Measurements from ENCODE around the gene RNU5B-1.
"Not testable (repeated sequence)": the region's sequence is repeated elsewhere in the genome, so short reads cannot be mapped to it uniquely, and the experiment has no call there.

Gene RNU5B-1

DNA sequence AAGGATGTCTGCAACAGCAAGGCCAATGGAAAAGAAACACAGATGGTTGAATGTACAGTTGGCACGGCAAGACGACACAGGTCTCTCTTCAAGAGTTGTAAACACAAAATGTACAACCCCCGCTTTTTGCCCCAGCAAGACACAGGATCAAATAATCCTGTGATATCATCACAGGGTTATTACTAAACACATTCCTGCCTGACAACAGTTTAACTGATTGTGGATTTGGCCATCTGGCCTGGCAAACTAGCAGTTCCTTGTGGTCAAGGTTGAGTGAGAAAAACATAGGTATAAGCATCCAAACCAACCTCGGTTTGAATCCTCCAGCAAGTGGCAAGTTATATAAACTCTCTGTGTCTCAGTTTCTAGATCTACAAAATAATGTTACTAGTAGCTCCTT, 41.2 kb upstream of the RNU5B-1 start:
- in situ Hi-C loops (cut with MboI; ENCODE audit: low pct_unique_long_range_greater_than_20kb, low sequenced_read_pairs, unreplicated experiment), result no loop called here
- no peak for DNase-seq (ENCODE audit: low spot score)
- TF ChIP-seq, protein P1, sequence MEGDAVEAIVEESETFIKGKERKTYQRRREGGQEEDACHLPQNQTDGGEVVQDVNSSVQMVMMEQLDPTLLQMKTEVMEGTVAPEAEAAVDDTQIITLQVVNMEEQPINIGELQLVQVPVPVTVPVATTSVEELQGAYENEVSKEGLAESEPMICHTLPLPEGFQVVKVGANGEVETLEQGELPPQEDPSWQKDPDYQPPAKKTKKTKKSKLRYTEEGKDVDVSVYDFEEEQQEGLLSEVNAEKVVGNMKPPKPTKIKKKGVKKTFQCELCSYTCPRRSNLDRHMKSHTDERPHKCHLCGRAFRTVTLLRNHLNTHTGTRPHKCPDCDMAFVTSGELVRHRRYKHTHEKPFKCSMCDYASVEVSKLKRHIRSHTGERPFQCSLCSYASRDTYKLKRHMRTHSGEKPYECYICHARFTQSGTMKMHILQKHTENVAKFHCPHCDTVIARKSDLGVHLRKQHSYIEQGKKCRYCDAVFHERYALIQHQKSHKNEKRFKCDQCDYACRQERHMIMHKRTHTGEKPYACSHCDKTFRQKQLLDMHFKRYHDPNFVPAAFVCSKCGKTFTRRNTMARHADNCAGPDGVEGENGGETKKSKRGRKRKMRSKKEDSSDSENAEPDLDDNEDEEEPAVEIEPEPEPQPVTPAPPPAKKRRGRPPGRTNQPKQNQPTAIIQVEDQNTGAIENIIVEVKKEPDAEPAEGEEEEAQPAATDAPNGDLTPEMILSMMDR (IDR thresholded peaks at IDR 0.05; ENCODE audit: extremely low read depth, insufficient read depth, missing control alignments), result no peak

GRCh38 chr15:65264863-65265430, 39.5 kb upstream of the RNU5B-1 start:
- in situ Hi-C loops (cut with MboI; ENCODE audit: low pct_unique_long_range_greater_than_20kb, low sequenced_read_pairs, unreplicated experiment), result no loop called here

GRCh38 chr15:65266469-65266868, 38.0 kb upstream of the RNU5B-1 start:
- DNase-seq (ENCODE audit: low spot score), result no peak
- TF ChIP-seq, protein P1 (IDR thresholded peaks at IDR 0.05; ENCODE audit: extremely low read depth, insufficient read depth, missing control alignments), result no peak
- in situ Hi-C loops (cut with MboI; ENCODE audit: low pct_unique_long_range_greater_than_20kb, low sequenced_read_pairs, unreplicated experiment), result no loop called here

More at GRCh38 chr15:65264863-65265430, 39.5 kb upstream of the RNU5B-1 start:
- TF ChIP-seq, protein P1 (IDR thresholded peaks at IDR 0.05; ENCODE audit: extremely low read depth, insufficient read depth, missing control alignments), result no peak
- no peak for DNase-seq (ENCODE audit: low spot score)

DNA sequence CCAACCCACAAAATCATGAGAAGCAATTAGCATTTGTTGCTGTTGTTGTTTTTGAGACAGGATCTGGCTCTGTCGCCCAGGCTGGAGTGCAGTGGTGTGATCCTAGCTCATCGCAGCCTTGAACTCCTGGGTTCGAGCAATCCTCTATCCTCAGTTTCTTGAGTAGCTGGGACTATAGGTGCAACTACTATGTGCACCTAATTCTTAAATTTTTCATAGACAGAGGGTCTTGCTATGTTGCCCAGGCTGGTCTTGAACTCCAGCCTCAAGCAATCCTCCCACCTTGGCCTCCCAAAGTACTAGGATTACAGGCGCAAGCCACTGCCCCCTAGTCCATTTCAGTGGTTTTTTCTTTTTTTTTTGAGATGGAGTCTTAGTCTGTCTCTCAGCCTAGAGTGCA, 36.1 kb upstream of the RNU5B-1 start:
- in situ Hi-C loops (cut with MboI; ENCODE audit: low pct_unique_long_range_greater_than_20kb, low sequenced_read_pairs, unreplicated experiment), result no loop called here
- TF ChIP-seq, protein P1 (IDR thresholded peaks at IDR 0.05; ENCODE audit: extremely low read depth, insufficient read depth, missing control alignments), result no peak
- no peak for DNase-seq (ENCODE audit: low spot score)

- TF ChIP-seq, protein P1 (IDR thresholded peaks at IDR 0.05; ENCODE audit: extremely low read depth, insufficient read depth, missing control alignments), result peak; percentile 74
- DNase-seq (ENCODE audit: low spot score), result peak; percentile 56
- in situ Hi-C loops (cut with MboI; ENCODE audit: low pct_unique_long_range_greater_than_20kb, low sequenced_read_pairs, unreplicated experiment), result not testable (repeated sequence)
Observed at GRCh38 chr15:65270811-65271545, 33.5 kb upstream of the RNU5B-1 start.

DNA sequence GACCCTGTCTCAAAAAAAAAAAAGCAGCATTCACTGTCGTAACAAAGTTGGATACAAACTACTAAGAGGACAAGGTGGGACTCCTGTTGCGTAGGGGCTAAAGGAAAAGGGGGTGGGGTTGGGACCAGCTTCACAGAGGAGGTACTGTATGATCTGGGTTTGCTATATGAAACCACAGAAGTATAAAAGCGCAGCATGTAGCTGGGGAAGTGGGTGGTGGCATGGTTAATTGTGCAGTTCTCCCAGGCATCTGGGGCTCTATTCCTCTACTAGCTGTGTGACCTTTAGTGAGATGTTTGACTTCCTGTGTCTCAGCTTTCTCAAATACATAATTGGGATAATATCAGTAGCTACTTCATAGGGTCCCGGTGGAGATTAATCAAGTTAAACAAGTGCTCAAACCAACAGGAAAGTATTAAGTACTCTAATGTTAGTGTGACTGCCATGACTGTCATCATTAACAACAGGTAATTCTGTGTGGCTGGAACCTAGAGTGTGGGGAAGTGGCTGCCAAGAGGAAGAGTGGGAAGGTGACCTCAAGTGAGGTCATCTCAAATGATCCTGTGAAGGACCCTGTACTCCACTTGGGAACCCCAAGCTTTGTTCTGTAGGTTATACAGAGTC, 29.3 kb upstream of the RNU5B-1 start:
- TF ChIP-seq, protein P1 (IDR thresholded peaks at IDR 0.05; ENCODE audit: extremely low read depth, insufficient read depth, missing control alignments), result no peak
- in situ Hi-C loops (cut with MboI; ENCODE audit: low pct_unique_long_range_greater_than_20kb, low sequenced_read_pairs, unreplicated experiment), result loop anchor here (25.0 kb wide), 2 partner anchors 88 to 213 kb away; partner anchors contain the start of genes CLPX and RASL12
- no peak for DNase-seq (ENCODE audit: low spot score)
